HG02571 (cell line): ENCODE data around the gene SNX1.
"Not testable (repeated sequence)": the region's sequence is repeated elsewhere in the genome, so short reads cannot be mapped to it uniquely, and the experiment has no call there.

ENCODE experiments used
- ATAC-seq: cut with Tn5 transposase; IDR thresholded peaks from one replicate; pipeline ENCODE4 v1.9.1; 2021; ENCODE audit warnings: mild to moderate bottlenecking, moderate library complexity; ENCODE audit not compliant: unreplicated experiment

Gene SNX1

DNA sequence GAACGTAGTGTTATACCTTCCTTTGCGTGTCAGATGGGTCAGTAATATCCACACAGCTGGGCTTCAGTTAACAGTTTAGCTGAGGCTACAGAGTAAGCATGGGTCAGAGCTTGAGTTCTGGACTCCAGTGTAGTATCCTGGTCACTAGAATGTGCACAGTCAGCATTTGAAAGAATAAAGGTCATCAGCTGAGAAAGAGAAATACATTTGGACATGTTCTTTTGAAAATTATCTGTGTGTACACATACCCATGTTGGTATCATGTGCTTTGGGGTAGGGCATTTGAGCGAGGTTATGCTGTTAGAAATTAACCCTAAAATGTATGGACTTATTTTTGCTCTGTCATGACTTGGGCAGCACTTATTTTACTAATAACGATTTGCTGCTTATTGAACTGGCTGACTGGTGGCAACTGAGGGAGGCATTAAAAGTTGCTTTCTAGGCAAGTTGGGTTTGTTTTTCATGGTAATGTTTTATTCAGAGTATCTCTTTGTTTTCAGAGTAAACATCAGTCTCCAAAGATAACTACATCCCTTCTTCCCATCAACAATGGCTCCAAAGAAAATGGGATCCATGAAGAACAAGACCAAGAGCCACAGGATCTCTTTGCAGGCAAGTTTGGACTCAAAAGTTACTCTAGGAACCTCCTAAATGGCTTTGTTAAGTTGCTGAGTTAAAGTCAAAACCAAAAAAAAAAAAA is 16.4 kb downstream of the SNX1 start:
- no peak for ATAC-seq

DNA sequence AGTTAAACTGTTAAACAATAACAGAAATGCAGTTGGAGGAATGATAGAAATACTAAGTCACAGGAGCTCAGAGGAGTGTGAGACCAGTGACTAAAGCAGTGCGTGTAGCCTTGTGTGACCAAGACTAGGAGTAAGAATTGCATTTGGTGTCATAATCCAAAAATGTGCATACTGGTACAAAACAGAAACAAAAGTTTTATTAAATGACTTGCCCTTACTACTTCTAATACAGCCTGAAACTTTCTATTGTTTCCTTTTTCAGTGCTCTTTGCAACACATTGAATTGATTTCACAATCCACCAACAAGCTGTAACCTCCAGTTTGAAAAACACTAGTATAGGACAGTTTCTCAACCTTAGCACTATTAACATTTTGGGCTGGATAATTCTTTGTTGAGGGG is 17.1 kb downstream of the SNX1 start:
- ATAC-seq, result no peak

- no peak for ATAC-seq
Observed at GRCh38 chr15:64117759-64118487, 22.1 kb downstream of the SNX1 start.

- not testable (repeated sequence) for ATAC-seq
Observed at GRCh38 chr15:64120322-64120721, 24.5 kb downstream of the SNX1 start.

DNA sequence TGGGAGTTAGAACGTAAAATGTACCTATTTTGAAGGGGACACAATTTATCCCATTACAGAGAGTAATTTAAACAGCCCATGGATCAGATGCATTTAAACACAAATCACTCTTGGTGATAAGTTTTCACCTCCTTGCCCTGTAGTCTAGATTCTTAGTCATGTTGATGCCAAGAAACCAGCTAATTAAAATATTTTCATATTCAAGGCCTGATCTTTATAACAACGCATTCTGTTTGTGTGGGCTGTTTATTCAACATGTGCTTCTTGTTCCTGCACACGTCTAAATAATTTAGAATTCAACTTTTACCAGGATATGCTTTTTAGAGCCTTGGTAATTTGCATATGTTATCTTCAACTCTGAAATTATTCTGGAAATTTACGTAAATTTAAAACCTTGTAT is 25.8 kb downstream of the SNX1 start:
- no peak for ATAC-seq

- no peak for ATAC-seq
Observed at GRCh38 chr15:64122444-64122843, 26.7 kb downstream of the SNX1 start.

GRCh38 chr15:64122936-64123351 is 27.2 kb downstream of the SNX1 start:
- ATAC-seq, result no peak

- ATAC-seq, result no peak
Observed at GRCh38 chr15:64125978-64126377, 30.2 kb downstream of the SNX1 start.

- ATAC-seq, result no peak
Observed at GRCh38 chr15:64127521-64128270, 31.9 kb downstream of the SNX1 start.

DNA sequence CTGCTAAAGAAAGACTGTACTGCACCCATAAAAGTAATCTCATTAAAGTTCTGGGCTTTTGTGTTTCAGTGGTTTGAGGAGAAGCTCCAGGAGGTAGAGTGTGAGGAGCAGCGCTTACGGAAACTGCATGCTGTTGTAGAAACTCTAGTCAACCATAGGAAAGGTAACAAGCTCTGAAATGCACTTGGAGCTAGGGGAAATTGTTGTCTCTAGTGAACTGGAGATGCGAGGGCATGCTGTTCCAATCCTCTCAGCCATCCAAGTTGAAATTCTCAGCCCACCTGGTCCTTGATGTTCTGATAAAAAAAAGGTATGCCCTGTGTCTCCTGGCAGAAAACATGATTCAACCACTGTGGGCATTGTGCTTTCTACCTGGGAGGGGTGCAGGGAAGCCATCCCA is 34.4 kb downstream of the SNX1 start:
- no peak for ATAC-seq

DNA sequence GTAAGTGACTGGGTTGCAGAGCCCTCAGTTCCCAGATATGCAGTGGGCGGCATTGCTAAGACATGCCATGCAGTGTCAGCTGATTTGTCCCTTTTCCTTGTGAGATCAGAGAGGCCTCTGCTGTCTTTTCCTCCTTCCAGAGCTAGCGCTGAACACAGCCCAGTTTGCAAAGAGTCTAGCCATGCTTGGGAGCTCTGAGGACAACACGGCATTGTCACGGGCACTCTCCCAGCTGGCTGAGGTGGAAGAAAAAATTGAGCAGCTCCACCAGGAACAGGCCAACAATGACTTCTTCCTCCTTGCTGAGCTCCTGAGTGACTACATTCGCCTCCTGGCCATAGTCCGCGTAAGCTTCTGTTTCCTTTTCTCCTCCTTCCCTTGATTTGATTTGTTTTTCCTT is 35.8 kb downstream of the SNX1 start:
- ATAC-seq, result no peak

DNA sequence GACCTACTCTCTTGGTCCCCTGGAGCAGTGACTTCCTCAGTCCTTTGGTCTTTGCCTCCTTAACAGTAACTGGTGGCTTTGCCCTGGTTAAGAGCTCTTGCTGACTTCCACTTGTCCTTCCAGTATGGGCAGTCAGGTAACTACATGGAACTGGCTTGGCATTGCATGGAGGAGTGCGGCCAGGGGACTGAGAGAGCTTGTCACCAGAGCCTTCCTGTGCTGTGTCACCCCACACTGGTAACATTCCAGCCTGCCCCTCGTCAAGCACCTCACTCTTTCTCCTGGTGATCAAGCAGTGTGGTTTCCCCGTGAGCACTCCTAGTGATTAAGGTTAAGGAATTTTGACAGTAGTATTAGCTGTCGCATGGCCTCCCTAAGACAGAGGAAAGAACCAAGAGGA is 36.4 kb downstream of the SNX1 start:
- ATAC-seq, result no peak

DNA sequence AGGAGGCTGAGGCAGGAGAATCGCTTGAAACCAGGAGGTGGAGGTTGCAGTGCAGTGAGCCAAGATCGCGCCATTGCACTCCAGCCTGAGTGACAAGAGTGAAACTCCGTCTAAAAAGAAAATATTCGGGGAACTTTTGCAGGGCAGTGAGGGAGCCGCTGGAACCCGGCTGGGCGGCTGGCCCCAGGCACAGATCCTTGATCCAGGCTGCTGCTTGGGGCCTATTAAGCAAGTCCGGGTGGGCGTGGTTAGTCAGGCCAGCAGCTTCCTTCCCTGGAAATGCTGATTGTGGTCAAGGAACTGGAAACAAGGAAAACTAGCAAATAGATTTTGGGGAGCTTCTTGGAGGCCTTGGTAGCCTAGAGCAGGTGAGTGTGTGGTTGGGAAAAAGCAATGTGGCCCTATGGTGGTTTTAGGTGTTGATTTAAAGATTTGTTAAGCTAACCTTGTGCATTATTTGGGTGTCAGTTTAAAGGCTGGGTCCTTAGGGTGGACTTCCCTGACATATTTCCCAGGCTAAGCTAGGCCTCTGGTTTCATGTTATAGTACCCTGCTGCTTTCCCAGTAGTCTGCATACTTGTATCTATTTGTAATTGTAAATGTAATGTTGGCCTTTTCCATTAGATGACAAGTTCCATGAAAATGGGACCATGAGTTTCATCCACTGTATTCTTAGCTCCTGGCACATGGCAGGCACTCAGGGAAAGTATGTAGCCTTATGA is 38.0 kb downstream of the SNX1 start:
- ATAC-seq, result no peak

- no peak for ATAC-seq
Observed at GRCh38 chr15:64134345-64134829, 38.6 kb downstream of the SNX1 start.

GRCh38 chr15:64136347-64136746 is 40.6 kb downstream of the SNX1 start:
- ATAC-seq, result no peak

DNA sequence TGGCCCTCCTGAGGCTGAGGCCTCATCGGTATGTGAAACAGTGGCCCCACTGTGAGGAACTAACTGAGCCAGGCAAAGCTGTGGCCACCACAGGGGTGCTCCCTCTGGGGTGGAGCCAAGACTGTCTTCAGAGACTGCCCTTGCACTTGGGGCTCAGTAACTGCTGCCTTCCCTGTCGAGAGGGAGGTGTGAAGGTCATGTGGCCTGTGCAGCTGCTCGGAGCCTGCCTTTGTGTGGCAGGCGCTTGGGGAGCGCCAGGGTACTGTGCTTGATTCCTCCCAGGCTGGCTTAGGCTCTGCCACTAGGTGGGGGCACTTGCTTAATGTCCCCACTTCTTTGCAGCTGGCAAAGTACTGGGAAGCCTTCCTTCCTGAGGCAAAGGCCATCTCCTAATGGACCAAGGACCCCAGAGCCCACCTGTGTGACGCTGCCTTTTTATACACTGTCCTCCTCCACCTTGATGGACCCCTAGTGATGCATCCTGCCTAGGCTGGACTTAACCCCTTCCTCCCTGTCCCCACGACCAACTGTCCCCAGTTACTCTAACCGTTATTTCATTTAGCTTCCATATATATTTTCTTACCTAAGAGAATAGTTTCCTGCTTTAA is 41.5 kb downstream of the SNX1 start:
- ATAC-seq, result no peak

GRCh38 chr15:64138331-64138941 is 42.7 kb downstream of the SNX1 start:
- ATAC-seq, result no peak

DNA sequence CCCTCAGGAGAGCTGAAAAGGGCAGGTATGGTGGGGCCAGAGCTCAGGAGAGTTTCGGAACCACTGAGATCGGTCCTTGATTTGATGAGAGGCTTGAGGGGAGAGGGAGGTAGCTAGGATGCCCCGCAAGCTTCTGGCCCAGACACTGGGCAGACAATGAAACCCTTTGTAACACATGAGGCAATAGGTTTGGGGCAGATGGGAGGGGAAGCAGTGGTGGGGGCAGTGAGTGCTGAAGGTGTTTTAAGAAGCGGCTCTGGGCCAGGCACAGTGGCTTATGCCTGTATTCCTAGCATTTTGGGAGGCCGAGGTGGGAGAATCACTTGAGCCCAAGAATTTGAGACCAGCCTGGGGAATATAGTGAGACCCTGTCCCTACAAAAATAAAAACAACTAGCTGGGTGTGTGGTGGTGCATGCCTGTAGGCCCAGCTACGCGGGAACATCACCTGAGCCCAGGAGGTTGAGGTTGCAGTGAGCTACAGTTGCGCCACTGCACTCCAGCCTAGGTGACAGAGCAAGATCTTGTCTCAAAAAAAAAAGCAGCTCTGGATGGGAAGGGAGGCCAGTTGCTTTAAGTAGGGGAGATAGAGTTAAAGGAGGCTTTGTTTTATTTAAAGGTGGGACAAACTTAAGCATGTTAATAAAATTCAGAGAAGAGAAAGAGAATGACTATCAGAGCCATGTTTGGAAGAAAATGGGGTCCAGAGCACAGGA is 46.2 kb downstream of the SNX1 start:
- no peak for ATAC-seq

DNA sequence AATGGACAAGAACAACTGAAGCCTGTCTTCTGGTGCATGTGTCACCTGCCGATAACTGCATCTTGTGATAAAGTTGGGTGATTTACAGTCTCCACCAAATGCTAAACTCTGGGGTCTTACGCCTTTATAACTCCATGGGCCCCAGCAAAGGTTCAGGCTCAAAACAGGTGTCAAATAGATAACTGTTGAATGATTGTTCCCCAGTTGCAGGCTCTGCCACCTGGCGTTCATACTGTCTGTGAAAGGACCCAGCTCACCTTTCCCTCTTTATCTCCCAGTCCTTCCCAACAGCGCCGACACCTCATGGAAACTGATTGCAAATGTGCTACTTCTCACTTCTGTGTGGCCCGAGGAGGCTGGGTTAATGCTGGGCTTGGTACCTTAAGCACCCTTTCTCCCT is 47.5 kb downstream of the SNX1 start:
- no peak for ATAC-seq

DNA sequence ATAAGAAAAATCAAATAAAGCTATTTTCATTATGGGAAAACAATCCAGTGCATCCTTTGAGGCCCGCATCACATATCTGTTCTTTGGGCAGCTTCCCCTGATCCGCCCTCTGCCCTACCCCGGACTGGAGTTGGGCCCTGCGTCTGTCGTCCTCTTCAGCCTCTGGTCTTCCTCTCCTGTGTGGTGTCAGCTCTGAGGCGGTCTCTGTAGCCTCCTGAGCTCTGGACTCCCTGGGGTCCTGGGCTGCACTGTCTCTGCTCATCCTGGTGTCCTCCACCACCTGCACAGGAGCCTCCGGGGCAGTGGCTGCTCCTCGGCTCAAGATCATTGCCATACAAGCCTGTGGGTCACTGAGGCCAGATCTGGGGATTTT is 48.4 kb downstream of the SNX1 start:
- ATAC-seq, result no peak
